Duodenal mucosa (tissue), 2 donors: ENCODE data around the gene BEST1.

ENCODE experiments used
- H3K27ac ChIP-seq: one replicate; pipeline ENCODE4 v1.7.0; 2013; ENCODE audit warnings: low read depth, low read length
- H3K27me3 ChIP-seq, 2 donors: one replicate each; pipeline ENCODE4 v1.7.0; 2013; ENCODE audit warnings: low read length in 2 of 2, control low read depth in 1 of 2; ENCODE audit not compliant: insufficient read depth in 2 of 2, control insufficient read depth in 1 of 2
- H3K36me3 ChIP-seq, 2 donors: one replicate each; pipeline ENCODE4 v1.7.0; 2013; ENCODE audit warnings: low read length in 2 of 2, control low read depth in 1 of 2; ENCODE audit not compliant: insufficient read depth in 2 of 2, control insufficient read depth in 1 of 2
- H3K4me1 ChIP-seq, 2 donors: one replicate each; pipeline ENCODE4 v1.7.0; 2013; ENCODE audit warnings: low read length in 2 of 2, control low read depth in 1 of 2; ENCODE audit not compliant: insufficient read depth in 2 of 2, control insufficient read depth in 1 of 2
- H3K4me3 ChIP-seq, 2 donors: one replicate each; pipeline ENCODE4 v1.7.0; 2013; ENCODE audit warnings: low read length in 2 of 2, low read depth in 1 of 2
- H3K9ac ChIP-seq, 2 donors: one replicate each; pipeline ENCODE4 v1.7.0; 2013; ENCODE audit warnings: low read length in 2 of 2, low read depth in 1 of 2
- H3K9me3 ChIP-seq, 2 donors: one replicate each; pipeline ENCODE4 v1.7.0; 2013; ENCODE audit warnings: low read length in 2 of 2, control low read depth in 1 of 2; ENCODE audit not compliant: control insufficient read depth in 1 of 2

The BEST1 gene

DNA sequence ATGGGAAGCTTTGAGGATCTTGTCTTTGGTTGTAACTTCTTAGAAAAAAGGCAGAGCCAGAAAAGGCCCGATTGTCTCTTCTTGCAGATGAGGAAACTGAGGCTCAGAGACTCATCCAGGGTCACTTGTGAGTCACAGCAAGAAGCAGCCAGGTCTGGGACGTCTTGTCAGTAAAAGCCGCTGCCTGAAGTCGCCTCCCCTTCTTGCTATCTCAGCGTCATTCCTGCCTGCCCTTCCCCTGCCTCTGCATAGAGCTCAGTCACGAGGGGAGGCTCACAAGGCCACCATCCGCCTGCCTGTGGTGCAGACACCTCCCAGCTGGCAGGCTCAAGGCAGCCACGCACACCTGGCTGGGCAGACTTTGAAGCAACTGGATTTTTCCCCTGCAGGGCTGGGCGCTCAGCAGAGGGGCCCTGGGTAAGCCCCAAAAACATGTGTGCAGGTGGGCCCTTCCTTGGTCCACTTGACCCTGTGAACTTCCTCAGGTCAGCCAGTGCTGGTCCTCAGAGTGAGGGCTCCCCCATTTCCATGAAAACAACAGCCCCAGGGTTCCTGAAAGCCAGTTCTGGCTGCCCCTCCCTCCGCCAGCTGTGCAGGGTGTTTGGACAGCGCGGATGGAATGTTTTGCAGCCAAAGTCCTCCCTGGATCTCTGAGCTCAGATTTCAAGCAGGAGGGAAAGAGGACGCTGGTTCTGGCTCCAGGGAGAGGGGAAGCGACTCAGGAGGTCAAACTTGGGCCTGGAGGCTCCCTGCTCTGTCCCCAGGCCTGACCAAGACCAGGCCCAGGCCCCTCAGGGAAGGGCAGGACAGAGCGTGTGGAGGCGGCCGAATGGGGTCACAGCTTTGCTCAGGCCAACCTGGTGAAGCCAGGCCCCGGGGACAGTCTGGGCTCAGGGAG is 26.7 kb upstream of the BEST1 start:
- no peak overlapping the region for H3K9ac ChIP-seq

DNA sequence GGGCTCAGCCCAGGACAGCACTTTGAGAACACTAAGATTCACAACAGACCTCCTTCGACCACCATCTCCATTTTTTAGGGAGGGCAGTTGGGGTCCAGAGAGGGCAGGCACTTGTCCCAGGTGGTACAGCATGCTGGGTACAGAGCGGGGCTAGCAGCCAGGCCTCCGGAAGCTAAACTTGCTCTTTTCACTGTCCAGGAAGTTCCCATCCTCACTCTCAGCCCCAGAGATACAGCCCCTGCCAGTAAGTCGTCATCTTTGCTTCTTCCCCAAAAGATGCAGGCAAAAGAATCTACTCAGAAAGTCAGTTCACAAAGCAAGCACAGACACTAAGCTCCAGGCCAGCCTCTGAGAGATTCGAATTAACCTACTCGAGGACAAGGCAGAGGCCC is 26.1 kb upstream of the BEST1 start:
- H3K27ac ChIP-seq: peak overlapping the region; percentile 30
- no peaks in the 10 kb centered on the region for H3K36me3 ChIP-seq
- no peak overlapping the region for H3K4me3 ChIP-seq
- no peak overlapping the region for H3K9ac ChIP-seq
- peaks cover 9 to 18% of the 10 kb centered on the region in 2 donors for H3K4me1 ChIP-seq
- no peaks in the 10 kb centered on the region for H3K9me3 ChIP-seq
- peaks cover 13 to 14% of the 10 kb centered on the region in 2 donors for H3K27me3 ChIP-seq

More for the DNA sequence above, 26.7 kb upstream of the BEST1 start:
- Histone ChIP-seq H3K4me3 (no peak overlapping the region), H3K27me3 (peaks cover 19 to 20% of the 10 kb centered on the region in 2 donors), H3K27ac (peak overlapping the region; percentile 34), H3K4me1 (peaks cover 11 to 18% of the 10 kb centered on the region in 2 donors), H3K9me3 (no peaks in the 10 kb centered on the region), H3K36me3 (no peaks in the 10 kb centered on the region)

DNA sequence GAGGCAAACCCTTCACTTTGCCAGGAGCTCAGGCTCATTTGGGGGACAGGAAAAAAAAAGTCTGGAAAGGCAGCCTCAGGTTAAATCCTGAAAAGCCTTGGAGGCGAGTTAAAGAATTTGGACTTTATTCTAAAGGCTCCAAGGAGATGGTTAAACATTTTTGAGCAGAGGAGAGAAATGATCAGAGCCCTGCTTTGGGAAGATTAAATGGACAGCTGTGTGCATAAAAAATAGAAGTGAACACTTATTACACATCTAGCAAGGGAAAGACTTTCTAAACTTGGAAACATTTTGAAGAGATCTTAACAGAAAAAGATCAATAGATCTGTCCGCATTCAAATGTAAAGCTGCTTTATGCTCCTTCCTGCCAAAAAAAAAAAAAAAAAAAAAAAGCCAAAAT is 24.4 kb upstream of the BEST1 start:
- H3K27ac ChIP-seq: no peak overlapping the region
- no peaks in the 10 kb centered on the region for H3K9me3 ChIP-seq
- H3K4me3 ChIP-seq: no peak overlapping the region
- H3K9ac ChIP-seq: no peak overlapping the region
- no peaks in the 10 kb centered on the region for H3K36me3 ChIP-seq
- H3K4me1 ChIP-seq: peaks cover 9 to 14% of the 10 kb centered on the region in 2 donors
- H3K27me3 ChIP-seq: peaks cover 0 to under 1% of the 10 kb centered on the region in 2 donors

DNA sequence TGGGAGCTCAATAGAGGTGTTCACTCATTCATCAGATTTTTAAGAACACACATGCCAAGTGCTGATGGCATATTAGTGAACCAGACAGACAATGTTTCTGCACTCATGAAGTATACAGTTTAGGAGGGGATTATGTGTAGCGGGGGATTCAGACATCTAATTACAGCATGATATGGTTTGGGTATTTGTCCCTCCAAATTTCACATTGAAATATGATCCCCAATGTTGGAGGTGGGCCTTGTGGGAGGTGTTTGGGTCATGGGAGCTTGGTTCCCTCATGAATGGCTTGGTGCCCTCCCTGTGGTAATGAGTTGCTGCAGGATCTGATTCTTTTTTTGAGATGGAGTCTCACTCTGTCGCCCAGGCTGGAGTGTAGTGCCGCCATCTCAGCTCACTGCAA is 23.9 kb upstream of the BEST1 start:
- Histone ChIP-seq H3K9me3 (no peaks in the 10 kb centered on the region), H3K4me1 (peaks cover 9 to 14% of the 10 kb centered on the region in 2 donors), H3K9ac (no peak overlapping the region), H3K36me3 (no peaks in the 10 kb centered on the region), H3K27me3 (peaks cover 0 to 5% of the 10 kb centered on the region in 2 donors), H3K27ac (no peak overlapping the region), H3K4me3 (no peak overlapping the region)

DNA sequence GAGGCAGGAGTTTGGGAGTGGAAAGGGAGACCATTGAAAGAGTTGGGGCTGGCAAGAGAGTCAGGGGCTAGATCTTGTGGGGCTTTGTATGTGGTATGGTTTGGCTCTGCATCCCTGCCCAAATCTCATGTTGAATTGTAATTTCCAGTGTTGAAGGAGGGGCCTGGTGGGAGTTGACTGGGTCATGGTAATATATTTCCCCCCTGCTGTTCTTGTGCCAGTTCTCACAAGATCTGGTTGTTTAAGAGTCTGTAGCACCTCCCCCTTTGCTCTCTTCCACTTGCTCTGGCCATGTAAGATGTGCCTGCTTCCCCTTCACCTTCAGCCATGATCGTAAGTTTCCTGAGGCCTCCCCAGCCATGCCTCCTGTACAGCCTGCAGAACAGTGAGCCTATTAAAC is 22.6 kb upstream of the BEST1 start:
- Histone ChIP-seq H3K27me3 (peaks cover 0 to 6% of the 10 kb centered on the region in 2 donors), H3K27ac (no peak overlapping the region), H3K9me3 (no peaks in the 10 kb centered on the region), H3K9ac (no peak overlapping the region), H3K36me3 (no peaks in the 10 kb centered on the region), H3K4me1 (peaks cover 9 to 14% of the 10 kb centered on the region in 2 donors), H3K4me3 (no peak overlapping the region)

DNA sequence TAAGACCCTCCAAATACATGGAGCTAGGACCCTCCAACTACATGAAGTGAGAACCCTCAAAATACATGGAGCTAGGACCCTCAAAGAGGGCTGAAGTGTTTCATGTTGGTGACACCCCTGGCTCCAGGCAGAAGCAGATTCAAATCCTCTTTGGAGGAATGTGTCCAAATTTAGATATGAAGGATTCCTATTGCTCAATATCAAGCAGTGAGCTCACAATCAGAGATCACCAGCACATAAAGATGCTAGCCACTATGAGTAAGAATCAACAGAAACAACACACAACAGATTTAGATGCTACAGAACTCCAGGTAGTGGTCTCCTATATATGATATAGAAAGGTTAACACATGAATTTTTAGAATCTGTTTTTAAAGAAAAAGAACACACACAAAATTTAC is 21.5 kb upstream of the BEST1 start:
- Histone ChIP-seq H3K27me3 (peaks cover 0 to 6% of the 10 kb centered on the region in 2 donors), H3K9ac (no peak overlapping the region), H3K36me3 (no peaks in the 10 kb centered on the region), H3K27ac (no peak overlapping the region), H3K4me3 (no peak overlapping the region), H3K4me1 (peaks cover 2 to 6% of the 10 kb centered on the region in 2 donors), H3K9me3 (no peaks in the 10 kb centered on the region)

DNA sequence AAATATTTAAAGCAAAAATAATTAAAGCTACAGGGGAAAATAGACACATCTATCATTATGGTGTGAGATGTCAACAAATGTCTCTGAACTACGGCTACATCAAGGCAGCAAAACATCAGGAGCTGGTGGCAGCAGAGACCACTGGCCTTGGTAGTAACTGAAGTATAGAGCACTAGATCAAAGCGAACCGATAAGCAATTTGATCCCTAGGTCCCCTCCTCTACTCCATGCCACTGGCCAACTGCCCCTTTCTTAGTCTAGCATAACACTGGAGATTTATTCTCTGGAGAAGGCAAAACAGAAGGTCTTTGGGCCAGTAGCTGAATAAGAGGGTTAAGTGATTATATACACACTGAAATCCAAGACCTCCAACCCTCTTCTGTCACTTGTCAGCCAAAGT is 19.2 kb upstream of the BEST1 start:
- H3K4me1 ChIP-seq: no peaks in the 10 kb centered on the region
- no peaks in the 10 kb centered on the region for H3K36me3 ChIP-seq
- H3K9ac ChIP-seq: no peak overlapping the region
- no peaks in the 10 kb centered on the region for H3K9me3 ChIP-seq
- H3K27me3 ChIP-seq: peaks cover 0 to 6% of the 10 kb centered on the region in 2 donors
- H3K4me3 ChIP-seq: no peak overlapping the region
- H3K27ac ChIP-seq: no peak overlapping the region

DNA sequence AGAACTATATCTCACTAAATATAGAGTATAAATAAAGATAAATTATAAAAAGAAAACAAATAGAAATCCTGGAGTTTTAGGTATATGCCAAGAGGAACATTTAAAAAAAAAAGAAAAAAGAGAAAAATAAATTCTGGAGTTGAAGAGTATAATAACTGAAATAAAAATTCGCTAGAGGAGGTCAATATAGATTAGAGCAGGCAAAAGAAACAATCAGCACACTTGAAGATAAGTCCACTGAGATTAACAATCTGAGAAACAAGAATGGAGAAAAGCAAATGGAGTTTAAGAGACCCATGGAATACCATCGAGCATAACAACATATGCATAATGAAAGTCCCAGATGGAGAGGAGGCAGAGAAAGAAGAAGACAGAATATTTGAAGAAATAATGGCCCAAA is 14.3 kb upstream of the BEST1 start:
- no peak overlapping the region for H3K9ac ChIP-seq
- H3K27me3 ChIP-seq: peaks cover 0 to 5% of the 10 kb centered on the region in 2 donors
- no peaks in the 10 kb centered on the region for H3K4me1 ChIP-seq
- H3K27ac ChIP-seq: no peak overlapping the region
- H3K36me3 ChIP-seq: no peaks in the 10 kb centered on the region
- H3K4me3 ChIP-seq: no peak overlapping the region
- H3K9me3 ChIP-seq: no peaks in the 10 kb centered on the region

DNA sequence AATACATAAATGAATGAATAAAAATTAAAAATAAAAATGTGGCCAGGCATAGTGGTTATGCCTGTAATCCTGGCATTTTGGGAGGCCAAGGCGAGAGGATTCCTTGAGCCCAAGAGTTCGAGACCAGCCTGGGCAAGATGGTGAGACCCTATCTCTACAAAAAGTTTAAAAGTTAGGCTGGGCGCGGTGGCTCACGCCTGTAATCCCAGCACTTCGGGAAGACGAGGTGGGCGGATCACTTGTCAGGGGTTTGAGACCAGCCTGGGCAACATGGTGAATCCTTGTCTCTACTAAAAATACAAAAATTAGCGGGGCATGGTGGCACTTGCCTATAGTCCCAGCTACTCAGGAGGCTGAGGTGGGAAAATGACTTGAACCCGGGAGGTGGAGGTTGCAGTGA is 9.7 kb upstream of the BEST1 start:
- Histone ChIP-seq H3K27me3 (no peaks in the 10 kb centered on the region), H3K9me3 (no peaks in the 10 kb centered on the region), H3K27ac (no peak overlapping the region), H3K4me1 (no peaks in the 10 kb centered on the region), H3K9ac (no peak overlapping the region), H3K36me3 (no peaks in the 10 kb centered on the region), H3K4me3 (no peak overlapping the region)

DNA sequence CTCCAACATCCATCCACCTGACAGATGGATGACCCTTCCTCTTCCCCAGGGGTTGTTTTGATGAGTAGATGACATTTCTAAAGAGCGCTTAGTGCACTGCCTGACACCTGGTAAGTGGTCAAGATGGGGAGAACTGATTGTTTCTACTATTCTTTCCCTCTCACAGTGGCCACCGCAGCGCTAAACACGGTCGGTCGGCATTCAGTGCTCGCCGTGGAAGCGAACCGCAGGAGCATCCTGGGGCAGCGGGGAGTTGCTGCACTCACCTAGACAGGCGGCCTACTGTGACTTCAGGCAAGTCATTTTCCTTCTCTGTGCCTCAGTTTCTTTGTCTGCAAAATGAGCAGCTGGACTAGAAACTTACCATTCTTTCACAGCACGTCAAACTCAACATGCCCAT is 5.0 kb upstream of the BEST1 start:
- Histone ChIP-seq H3K4me1 (peaks cover 0 to 10% of the 10 kb centered on the region in 2 donors), H3K9ac (no peak overlapping the region), H3K9me3 (no peaks in the 10 kb centered on the region), H3K27me3 (no peaks in the 10 kb centered on the region), H3K4me3 (no peak overlapping the region), H3K27ac (no peak overlapping the region), H3K36me3 (no peaks in the 10 kb centered on the region)
